Stimulated activated CD4-positive, alpha-beta T cell treated with anti-CD3 and anti-CD28 coated beads, Interleukin-2, amount 100 ng/mL, for 4 hours (primary cell): ENCODE measurements around the gene CACTIN.
A peak's percentile ranks its signal among the peaks of the same experiment; 100 is the strongest.
"Not testable (repeated sequence)": the region's sequence is repeated elsewhere in the genome, so short reads cannot be mapped to it uniquely, and the experiment has no call there.

Source experiments
- DNase-seq: peaks from one replicate; pipeline ENCODE4 v3.0.0-alpha.2; 2020; ENCODE audit warnings: low read depth

CACTIN gene

GRCh38 chr19:3626473-3627350 is at the start of gene CACTIN:
Gene CACTIN, minus strand, starts transcription at chr19:3626790. Its CDS starts 28 bp downstream, at chr19:3626762.
- DNase-seq: peak; percentile 99

- DNase-seq: no peak
Measured at GRCh38 chr19:3674784-3675543, 48.4 kb upstream of the CACTIN start.

- DNase-seq: no peak
Measured at GRCh38 chr19:3673506-3674439, 47.2 kb upstream of the CACTIN start.

GRCh38 chr19:3672993-3673392 is 46.4 kb upstream of the CACTIN start:
- no peak for DNase-seq

- no peak for DNase-seq
Measured at GRCh38 chr19:3672575-3672948, 46.0 kb upstream of the CACTIN start.

GRCh38 chr19:3671680-3672574 is 45.3 kb upstream of the CACTIN start:
- DNase-seq: no peak

GRCh38 chr19:3670796-3671679 is 44.4 kb upstream of the CACTIN start:
- no peak for DNase-seq

- no peak for DNase-seq
Measured at GRCh38 chr19:3669947-3670795, 43.6 kb upstream of the CACTIN start.

- DNase-seq: no peak
Measured at GRCh38 chr19:3669082-3669946, 42.7 kb upstream of the CACTIN start.

GRCh38 chr19:3668331-3669081 is 41.9 kb upstream of the CACTIN start:
- no peak for DNase-seq

GRCh38 chr19:3667766-3668165 is 41.2 kb upstream of the CACTIN start:
- DNase-seq: no peak

GRCh38 chr19:3667037-3667638 is 40.5 kb upstream of the CACTIN start:
- DNase-seq: no peak

GRCh38 chr19:3666545-3666856 is 39.9 kb upstream of the CACTIN start:
- DNase-seq: not testable (repeated sequence)

GRCh38 chr19:3665681-3666544 is 39.3 kb upstream of the CACTIN start:
- DNase-seq: peak; percentile 53

- no peak for DNase-seq
Measured at GRCh38 chr19:3664879-3665642, 38.5 kb upstream of the CACTIN start.
